ENCODE results near the gene NANS.
A peak's percentile ranks its signal among the peaks of the same experiment; 100 is the strongest.
"Not testable (repeated sequence)": the region's sequence is repeated elsewhere in the genome, so short reads cannot be mapped to it uniquely, and the experiment has no call there.

NANS gene

DNA sequence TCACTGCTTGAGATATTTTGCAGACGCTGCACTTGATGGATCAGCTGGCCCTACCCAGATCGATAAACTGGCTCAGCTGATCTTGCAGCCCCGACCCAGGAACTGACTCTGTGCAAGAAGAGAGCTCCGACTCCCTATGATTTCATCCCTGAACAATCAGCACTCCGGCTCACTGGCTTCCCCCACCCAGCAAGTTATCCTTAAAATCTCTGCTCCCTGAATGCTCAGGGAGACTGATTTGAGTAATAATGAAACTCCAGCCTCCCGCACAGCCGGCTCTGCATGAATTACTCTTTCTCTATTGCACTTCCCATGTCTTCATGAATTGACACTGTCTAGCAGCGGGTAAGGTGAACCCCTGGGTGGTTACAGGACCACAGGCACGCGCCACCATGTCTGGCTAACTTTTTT is 16.9 kb upstream of the NANS start:
- no peak for DNase-seq

GRCh38 chr9:98040212-98040611 is 16.3 kb upstream of the NANS start:
- DNase-seq, result no peak

DNA sequence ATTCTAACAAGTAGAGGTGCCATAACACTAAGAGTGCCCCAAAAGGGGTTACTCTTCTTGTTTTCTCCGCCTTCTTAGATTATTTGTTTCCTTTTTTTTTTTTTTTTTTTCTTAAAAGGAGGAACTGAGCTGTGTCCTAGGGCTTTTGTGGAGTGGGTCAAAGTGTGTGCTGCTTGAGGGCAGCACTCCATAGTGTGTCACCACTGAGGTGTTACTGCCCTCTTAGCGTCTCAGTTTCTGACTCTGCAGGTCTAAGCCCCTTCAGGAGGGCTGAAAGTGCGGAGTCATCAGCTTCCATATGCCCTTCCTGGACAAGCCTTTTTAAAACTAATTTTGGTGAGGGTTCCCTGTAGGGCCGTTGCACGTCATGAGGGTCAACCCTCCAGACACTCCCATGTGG is 12.6 kb upstream of the NANS start:
- DNase-seq, result no peak

- peak; percentile 37 for DNase-seq
Observed at GRCh38 chr9:98045234-98046179, 11.0 kb upstream of the NANS start.

DNA sequence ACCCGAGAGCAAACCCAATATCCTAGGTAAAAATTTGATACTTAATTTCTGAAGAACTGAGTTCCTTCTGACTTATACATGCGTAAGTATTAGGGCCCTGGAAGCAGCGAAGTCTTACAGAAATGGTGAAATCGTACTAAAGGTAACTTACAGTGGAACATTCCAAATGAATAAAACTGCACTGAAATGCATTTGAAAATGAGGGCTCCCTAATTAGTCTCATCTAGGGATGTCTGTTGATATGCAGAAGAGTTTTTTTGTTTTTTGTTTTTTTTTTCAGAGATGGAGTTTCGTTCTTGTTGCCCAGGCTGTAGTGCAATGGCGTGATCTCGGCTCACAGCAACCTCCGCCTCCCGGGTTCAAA is 10.4 kb upstream of the NANS start:
- DNase-seq, result no peak

GRCh38 chr9:98047002-98047401 is 9.5 kb upstream of the NANS start:
- DNase-seq, result no peak

- DNase-seq, result no peak
Observed at GRCh38 chr9:98049288-98050072, 7.1 kb upstream of the NANS start.

GRCh38 chr9:98050351-98050750 is 6.2 kb upstream of the NANS start:
- DNase-seq, result no peak

GRCh38 chr9:98054376-98054951 is 2.1 kb upstream of the NANS start:
- no peak for DNase-seq

- no peak for DNase-seq
Observed at GRCh38 chr9:98057138-98057799, 737 bp downstream of the NANS start.

GRCh38 chr9:98062161-98062560 is 5.6 kb downstream of the NANS start:
- no peak for DNase-seq

DNA sequence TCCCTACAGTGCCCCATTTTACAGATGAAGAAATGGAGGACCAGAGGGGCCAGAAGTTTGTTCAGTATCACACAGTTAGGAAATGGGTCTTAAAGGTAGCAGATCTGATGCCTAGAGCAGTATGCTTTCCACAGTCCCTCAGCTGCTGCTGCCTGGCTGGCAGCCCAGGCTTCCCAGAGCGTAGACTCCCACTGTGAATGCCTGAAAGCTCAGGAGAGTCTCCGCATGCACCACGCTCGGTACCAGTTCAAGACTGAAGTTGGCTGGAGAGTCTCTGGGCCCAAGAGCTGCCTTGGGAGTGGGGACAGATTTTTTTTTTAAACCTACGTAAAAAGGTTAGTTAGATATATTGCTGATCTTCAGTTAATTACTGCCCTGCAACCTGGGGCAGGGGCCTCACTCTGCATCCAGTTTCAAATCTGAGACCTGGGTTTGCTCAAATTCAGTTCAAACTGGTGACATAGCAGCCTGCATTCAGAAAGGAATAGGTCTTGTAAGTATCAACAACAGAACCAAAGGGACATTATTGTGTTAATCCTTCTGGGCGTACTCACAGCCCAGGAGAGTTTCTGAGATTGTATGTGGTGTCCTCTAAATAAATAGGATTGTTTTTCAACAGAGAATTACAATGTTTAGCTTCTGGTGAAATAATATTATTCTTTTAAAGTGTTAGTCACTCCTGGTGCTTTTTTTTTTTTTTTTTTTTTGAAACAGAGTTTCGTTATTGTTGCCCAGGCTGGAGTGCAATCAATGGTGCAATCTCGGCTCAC is 8.3 kb downstream of the NANS start:
- no peak for DNase-seq

DNA sequence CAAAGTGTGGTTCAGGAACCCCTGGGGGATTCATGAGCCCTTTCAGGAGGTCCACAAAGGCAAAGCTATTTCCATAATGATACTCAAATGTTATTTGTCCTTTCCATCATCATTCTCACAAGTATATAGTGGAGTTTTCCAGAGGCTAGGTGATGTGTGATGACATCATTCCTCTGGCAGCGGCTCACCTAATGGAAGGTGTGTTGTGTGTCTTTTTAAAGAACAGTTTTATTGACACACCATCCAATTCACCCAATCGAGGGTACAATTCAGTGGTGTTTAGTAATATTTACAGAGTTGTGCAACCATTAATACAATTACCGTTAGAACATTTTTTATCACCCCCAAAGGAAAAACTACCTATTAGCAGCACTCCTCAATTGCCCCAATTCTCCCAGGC is 9.7 kb downstream of the NANS start:
- no peak for DNase-seq

DNA sequence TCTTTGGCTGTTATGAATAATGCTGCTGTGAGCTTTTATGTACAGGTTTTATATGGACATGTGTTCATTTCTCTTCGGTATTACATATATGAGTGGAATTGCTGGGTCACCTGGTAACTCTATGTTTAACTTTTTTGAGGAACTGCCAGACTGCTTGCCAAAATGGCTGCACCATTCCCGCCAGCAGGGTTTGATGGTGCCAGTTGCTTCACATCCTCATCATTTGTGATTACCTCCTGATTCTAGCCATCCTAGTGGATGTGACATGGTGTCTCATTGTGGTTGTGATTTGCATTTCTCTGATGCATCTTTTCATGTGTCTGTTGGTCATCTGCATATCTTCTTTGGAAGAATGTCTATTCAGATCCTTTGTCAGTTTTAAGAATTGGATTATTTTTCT is 10.7 kb downstream of the NANS start:
- no peak for DNase-seq

DNA sequence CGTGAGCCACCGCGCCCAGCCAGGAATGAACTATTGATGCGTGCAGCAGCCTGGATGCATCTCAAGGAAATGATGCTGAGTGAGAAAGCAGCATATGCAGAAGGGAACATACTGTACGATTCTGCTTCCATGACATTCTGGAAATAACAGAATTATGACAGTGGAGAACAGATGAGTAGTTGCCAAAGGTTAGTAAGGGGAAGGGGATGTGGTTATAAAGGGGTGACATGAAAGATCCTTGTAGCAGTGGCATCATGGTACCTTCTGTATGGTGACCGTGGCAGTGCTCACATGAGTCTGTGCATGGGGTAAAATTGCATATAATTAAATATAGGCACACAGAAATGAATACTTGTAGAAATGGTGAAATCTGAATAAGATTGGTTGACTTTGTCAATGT is 13.0 kb downstream of the NANS start:
- no peak for DNase-seq

GRCh38 chr9:98070704-98071103 is 14.2 kb downstream of the NANS start:
- DNase-seq, result no peak

GRCh38 chr9:98071737-98072136 is 15.2 kb downstream of the NANS start:
- DNase-seq, result no peak

DNA sequence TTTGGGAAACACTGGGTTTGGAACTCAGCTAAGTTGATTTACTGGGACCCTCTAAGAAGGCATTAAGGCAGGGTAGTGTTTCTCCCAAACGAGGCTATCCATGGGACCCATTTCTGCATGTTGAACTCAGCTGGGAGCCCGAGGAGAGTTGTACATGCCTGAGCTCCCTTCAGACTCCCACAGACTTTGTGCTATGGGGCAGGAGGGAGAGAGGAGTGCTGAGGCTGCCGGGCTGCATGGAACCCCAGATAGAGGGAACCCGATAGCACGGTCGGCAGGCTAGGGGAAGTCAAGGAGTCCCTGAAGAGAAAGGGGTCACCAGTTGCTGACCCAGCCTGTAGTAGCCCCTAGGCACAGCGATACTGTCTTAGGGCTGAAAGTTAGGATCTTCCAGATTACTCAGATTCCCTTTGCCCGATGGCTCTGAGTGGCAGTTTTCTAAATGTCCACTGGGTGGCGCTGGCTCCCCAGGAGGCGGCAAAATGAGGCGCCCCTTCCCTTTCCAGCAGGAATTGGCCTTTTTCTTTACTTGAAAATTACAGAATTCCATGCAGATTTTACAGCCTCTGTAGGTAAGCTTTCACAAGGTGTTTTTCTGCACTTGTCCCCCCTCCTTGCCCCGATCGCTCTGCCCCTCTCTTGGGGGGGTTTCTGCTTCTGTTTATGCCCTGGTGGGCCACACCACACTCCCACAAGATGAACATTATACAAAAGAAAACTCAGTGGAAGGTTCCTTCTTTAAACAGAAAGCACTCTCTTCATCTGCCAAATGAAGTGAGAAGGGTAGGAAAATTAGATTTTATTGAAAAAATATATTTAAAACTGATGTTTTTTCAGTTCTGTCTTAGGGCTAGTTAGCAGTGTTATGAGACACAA is 17.8 kb downstream of the NANS start:
- DNase-seq, result peak; percentile 82

- no peak for DNase-seq
Observed at GRCh38 chr9:98075332-98075805, 18.8 kb downstream of the NANS start.

- DNase-seq, result not testable (repeated sequence)
Observed at GRCh38 chr9:98076514-98076890, 20.0 kb downstream of the NANS start.

GRCh38 chr9:98078895-98079294 is 22.4 kb downstream of the NANS start:
- DNase-seq, result no peak

Data from stimulated activated CD8-positive, alpha-beta memory T cell treated with anti-CD3 and anti-CD28 coated beads, Interleukin-4, amount 100 ng/mL, for 48 hours (primary cell).